SK-N-SH treated with all-trans-retinoic acid at 6 μM for 48 hours (cell line): ENCODE data around the gene S100A2.
A peak's percentile ranks its signal among the peaks of the same experiment; 100 is the strongest.

Source experiments
- ATAC-seq: fragments of 200-7000 bp; cut with Tn5 transposase; 3 replicates; pipeline ENCODE4 v1.9.1; 2020; ENCODE audit warnings: mild to moderate bottlenecking, moderate library complexity
- ARNTL ChIP-seq: fragments of 450-650 bp; formaldehyde crosslinking; IDR thresholded peaks from 2 replicates; pipeline ENCODE4 v1.5.0; 2020; ENCODE audit warnings: low read depth, mild to moderate bottlenecking, moderate library complexity, borderline replicate concordance
- BACH2 ChIP-seq: fragments of 250-450 bp; sonication (Bioruptor Pico); IDR thresholded peaks from 2 replicates; pipeline ENCODE4 v1.9.0; 2021; ENCODE audit warnings: mild to moderate bottlenecking, borderline replicate concordance
- CSDC2 ChIP-seq: fragments of 250-450 bp; sonication (Bioruptor Pico); IDR thresholded peaks from 2 replicates; pipeline ENCODE4 v1.5.0; 2020; ENCODE audit warnings: mild to moderate bottlenecking, moderate library complexity
- CSRNP3 ChIP-seq: fragments of 250-450 bp; sonication (Bioruptor Pico); IDR thresholded peaks from 2 replicates; pipeline ENCODE4 v1.5.1; 2021; ENCODE audit warnings: mild to moderate bottlenecking, moderate library complexity
- ESRRG ChIP-seq: fragments of 250-450 bp; sonication (Bioruptor Pico); IDR thresholded peaks from 2 replicates; pipeline ENCODE4 v1.6.1; 2021; ENCODE audit warnings: mild to moderate bottlenecking
- GLIS3 ChIP-seq: fragments of 250-450 bp; sonication (Bioruptor Pico); IDR thresholded peaks from 2 replicates; pipeline ENCODE4 v1.5.0; 2020; ENCODE audit warnings: mild to moderate bottlenecking, moderate library complexity
- ISL1 ChIP-seq: fragments of 250-450 bp; sonication (Bioruptor Pico); IDR thresholded peaks from 2 replicates; pipeline ENCODE4 v2.1.2; 2022; ENCODE audit warnings: mild to moderate bottlenecking, moderate library complexity
- OSR1 ChIP-seq: fragments of 250-450 bp; sonication (Bioruptor Pico); IDR thresholded peaks from 2 replicates; pipeline ENCODE4 v1.8.0; 2022; ENCODE audit warnings: moderate library complexity, mild to moderate bottlenecking, inconsistent platforms
- PPARA ChIP-seq: fragments of 250-450 bp; sonication (Bioruptor Pico); IDR thresholded peaks from 2 replicates; pipeline ENCODE4 v1.5.0; 2020; ENCODE audit warnings: mild to moderate bottlenecking, borderline replicate concordance
- RARB ChIP-seq: fragments of 250-450 bp; sonication (Bioruptor Pico); IDR thresholded peaks from 2 replicates; pipeline ENCODE4 v1.8.0; 2021; ENCODE audit warnings: mild to moderate bottlenecking, moderate library complexity
- SNAI2 ChIP-seq: fragments of 250-450 bp; sonication (Bioruptor Pico); IDR thresholded peaks from 2 replicates; pipeline ENCODE4 v1.5.0; 2020; ENCODE audit warnings: mild to moderate bottlenecking, moderate library complexity
- TCF4 ChIP-seq: fragments of 250-450 bp; sonication (Bioruptor Pico); IDR thresholded peaks from 2 replicates; pipeline ENCODE4 v1.8.0; 2021; ENCODE audit warnings: mild to moderate bottlenecking, moderate library complexity, borderline replicate concordance
- ZC3H10 ChIP-seq: fragments of 250-450 bp; sonication (Bioruptor Pico); IDR thresholded peaks from 2 replicates; pipeline ENCODE4 v1.5.1; 2021; ENCODE audit warnings: mild to moderate bottlenecking, moderate library complexity
- ZFP3 ChIP-seq: fragments of 250-450 bp; sonication (Bioruptor Pico); IDR thresholded peaks from 2 replicates; pipeline ENCODE4 v1.5.0; 2020; ENCODE audit warnings: mild to moderate bottlenecking, moderate library complexity
- ZFP30 ChIP-seq: fragments of 450-650 bp; formaldehyde crosslinking; IDR thresholded peaks from 2 replicates; pipeline ENCODE4 v1.5.0; 2022; ENCODE audit warnings: mild to moderate bottlenecking, moderate library complexity
- ZNF565 ChIP-seq: fragments of 450-650 bp; formaldehyde crosslinking; conservative IDR thresholded peaks from 2 replicates; pipeline ENCODE4 v1.5.0; 2020; ENCODE audit warnings: low read depth, mild to moderate bottlenecking, moderate library complexity
- ZNF70 ChIP-seq: fragments of 450-650 bp; formaldehyde crosslinking; IDR thresholded peaks from 2 replicates; pipeline ENCODE4 v1.5.0; 2020; ENCODE audit warnings: mild to moderate bottlenecking, moderate library complexity
- ZNF8 ChIP-seq: fragments of 450-650 bp; formaldehyde crosslinking; IDR thresholded peaks from 2 replicates; pipeline ENCODE4 v1.5.0; 2020; ENCODE audit warnings: mild to moderate bottlenecking, moderate library complexity
- TF ChIP-seq, protein P1 (sequence below): fragments of 250-450 bp; sonication (Bioruptor Pico); IDR thresholded peaks from 2 replicates; pipeline ENCODE4 v1.8.0; 2020; ENCODE audit warnings: mild to moderate bottlenecking, moderate library complexity, borderline replicate concordance
- TF ChIP-seq, protein P2 (sequence below): fragments of 250-450 bp; sonication (Bioruptor Pico); IDR thresholded peaks from 2 replicates; pipeline ENCODE4 v1.5.1; 2020; ENCODE audit warnings: low read depth, mild to moderate bottlenecking, moderate library complexity

The S100A2 gene

DNA sequence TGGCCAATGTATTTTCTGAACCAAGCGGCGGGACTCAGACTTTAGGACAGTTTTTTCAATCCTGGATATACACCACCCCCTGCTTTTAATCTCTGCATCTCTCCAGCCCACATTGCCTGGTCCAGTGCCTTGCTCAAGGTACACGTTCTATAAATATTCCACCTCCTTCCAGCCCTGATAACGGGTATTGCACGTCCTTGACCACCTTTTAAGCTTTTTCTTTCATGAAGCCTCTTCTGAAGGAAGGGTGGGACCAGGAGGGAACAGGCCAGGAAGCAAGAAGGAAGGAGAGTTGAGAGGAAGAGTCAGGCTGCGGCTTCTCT, 43.9 kb upstream of the S100A2 start:
- no peak for ATAC-seq
- TF ChIP-seq BACH2 (no peak), ARNTL (no peak), ZNF565 (no peak), CSRNP3 (no peak), CSDC2 (CRISPR knock-in tag) (no peak), ZNF8 (CRISPR knock-in tag) (no peak), SNAI2 (no peak), PPARA (CRISPR knock-in tag) (no peak), ISL1 (CRISPR knock-in tag) (no peak), ZC3H10 (CRISPR knock-in tag) (no peak), ZFP3 (CRISPR knock-in tag) (no peak), ZNF70 (CRISPR knock-in tag) (no peak), RARB (CRISPR knock-in tag) (no peak)
- TF ChIP-seq, protein P1, sequence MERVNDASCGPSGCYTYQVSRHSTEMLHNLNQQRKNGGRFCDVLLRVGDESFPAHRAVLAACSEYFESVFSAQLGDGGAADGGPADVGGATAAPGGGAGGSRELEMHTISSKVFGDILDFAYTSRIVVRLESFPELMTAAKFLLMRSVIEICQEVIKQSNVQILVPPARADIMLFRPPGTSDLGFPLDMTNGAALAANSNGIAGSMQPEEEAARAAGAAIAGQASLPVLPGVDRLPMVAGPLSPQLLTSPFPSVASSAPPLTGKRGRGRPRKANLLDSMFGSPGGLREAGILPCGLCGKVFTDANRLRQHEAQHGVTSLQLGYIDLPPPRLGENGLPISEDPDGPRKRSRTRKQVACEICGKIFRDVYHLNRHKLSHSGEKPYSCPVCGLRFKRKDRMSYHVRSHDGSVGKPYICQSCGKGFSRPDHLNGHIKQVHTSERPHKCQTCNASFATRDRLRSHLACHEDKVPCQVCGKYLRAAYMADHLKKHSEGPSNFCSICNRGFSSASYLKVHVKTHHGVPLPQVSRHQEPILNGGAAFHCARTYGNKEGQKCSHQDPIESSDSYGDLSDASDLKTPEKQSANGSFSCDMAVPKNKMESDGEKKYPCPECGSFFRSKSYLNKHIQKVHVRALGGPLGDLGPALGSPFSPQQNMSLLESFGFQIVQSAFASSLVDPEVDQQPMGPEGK = no peak
- TF ChIP-seq, protein P2, sequence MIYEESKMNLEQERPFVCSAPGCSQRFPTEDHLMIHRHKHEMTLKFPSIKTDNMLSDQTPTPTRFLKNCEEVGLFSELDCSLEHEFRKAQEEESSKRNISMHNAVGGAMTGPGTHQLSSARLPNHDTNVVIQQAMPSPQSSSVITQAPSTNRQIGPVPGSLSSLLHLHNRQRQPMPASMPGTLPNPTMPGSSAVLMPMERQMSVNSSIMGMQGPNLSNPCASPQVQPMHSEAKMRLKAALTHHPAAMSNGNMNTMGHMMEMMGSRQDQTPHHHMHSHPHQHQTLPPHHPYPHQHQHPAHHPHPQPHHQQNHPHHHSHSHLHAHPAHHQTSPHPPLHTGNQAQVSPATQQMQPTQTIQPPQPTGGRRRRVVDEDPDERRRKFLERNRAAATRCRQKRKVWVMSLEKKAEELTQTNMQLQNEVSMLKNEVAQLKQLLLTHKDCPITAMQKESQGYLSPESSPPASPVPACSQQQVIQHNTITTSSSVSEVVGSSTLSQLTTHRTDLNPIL (CRISPR knock-in tag) = no peak

- TF ChIP-seq, protein P1 = peak; percentile 80
- no peak for TF ChIP-seq GLIS3 (CRISPR knock-in tag)
- peak; percentile 54; the same call in 1 of the 2 replicates for TF ChIP-seq RARB (CRISPR knock-in tag)
- TF ChIP-seq, all 23 proteins: peak for 2
- peak; percentile 81 for ATAC-seq
These were observed 43.3 kb upstream of the S100A2 start for GRCh38 chr1:153608742-153609584.

DNA sequence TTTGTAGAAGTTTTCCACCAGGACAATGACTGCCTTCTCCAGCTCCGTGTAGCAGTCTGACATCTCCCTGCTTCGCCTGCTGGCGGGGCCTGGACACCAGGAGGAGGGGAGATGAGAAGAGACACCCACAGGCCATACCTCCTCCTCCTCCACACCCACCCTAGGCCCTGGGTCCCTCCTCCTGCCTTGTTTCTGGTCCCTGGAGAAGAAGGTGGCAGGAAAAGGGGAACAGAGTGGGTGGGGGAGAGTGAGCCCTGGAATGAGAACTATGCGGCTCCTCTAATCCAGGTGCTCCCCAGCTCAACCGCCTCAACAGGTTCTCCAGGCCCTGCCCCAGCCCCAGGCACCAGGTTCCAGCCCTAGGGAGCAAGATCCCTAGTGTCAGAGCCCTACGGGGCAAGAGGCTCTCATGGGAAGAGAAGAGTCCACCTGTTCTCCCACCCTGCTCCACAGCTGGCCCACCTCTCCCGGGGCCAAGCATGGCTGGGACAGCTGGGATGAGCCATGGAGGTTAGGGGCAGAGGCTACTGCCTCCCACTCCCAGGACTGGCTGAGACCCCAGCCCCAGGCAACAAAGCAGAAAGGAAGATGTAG, 42.5 kb upstream of the S100A2 start:
- TF ChIP-seq GLIS3 (CRISPR knock-in tag) (no peak), ZFP30 (CRISPR knock-in tag) (no peak), ESRRG (CRISPR knock-in tag) (no peak), CSRNP3 (no peak), BACH2 (no peak), OSR1 (CRISPR knock-in tag) (no peak), TCF4 (no peak), SNAI2 (no peak), ZFP3 (CRISPR knock-in tag) (no peak), ARNTL (no peak)
- TF ChIP-seq, protein P1 = no peak
- TF ChIP-seq, protein P2 (CRISPR knock-in tag) = no peak
- TF ChIP-seq, all 23 proteins: peak for 0
- ATAC-seq = peak; percentile 26
